ENCODE measurements around the gene RBPJ.

RBPJ gene

GRCh38 chr4:26463386-26463785 is 142.6 kb downstream of the RBPJ start:
- no peak for DNase-seq

GRCh38 chr4:26464420-26465095 is 143.7 kb downstream of the RBPJ start:
- DNase-seq, result no peak

- no peak for DNase-seq
Observed at GRCh38 chr4:26466578-26467270, 145.9 kb downstream of the RBPJ start.

GRCh38 chr4:26467724-26468123 is 146.9 kb downstream of the RBPJ start:
- DNase-seq, result no peak

- no peak for DNase-seq
Observed at GRCh38 chr4:26468283-26468949, 147.6 kb downstream of the RBPJ start.

- no peak for DNase-seq
Observed at GRCh38 chr4:26468977-26469376, 148.2 kb downstream of the RBPJ start.

- DNase-seq, result no peak
Observed at GRCh38 chr4:26471890-26472289, 151.1 kb downstream of the RBPJ start.

- no peak for DNase-seq
Observed at GRCh38 chr4:26473893-26474292, 153.1 kb downstream of the RBPJ start.

GRCh38 chr4:26474551-26474950 is 153.7 kb downstream of the RBPJ start:
- DNase-seq, result no peak

GRCh38 chr4:26475716-26476115 is 154.9 kb downstream of the RBPJ start:
- DNase-seq, result no peak

- DNase-seq, result no peak
Observed at GRCh38 chr4:26476545-26476944, 155.7 kb downstream of the RBPJ start.

- DNase-seq, result no peak
Observed at GRCh38 chr4:26478330-26478729, 157.5 kb downstream of the RBPJ start.

- no peak for DNase-seq
Observed at GRCh38 chr4:26482508-26483462, 162.0 kb downstream of the RBPJ start.

GRCh38 chr4:26484032-26484515 is 163.3 kb downstream of the RBPJ start:
- DNase-seq, result no peak

GRCh38 chr4:26484516-26484915 is 163.7 kb downstream of the RBPJ start:
- DNase-seq, result no peak

Measured in AML-193 (cell line).